Adrenal gland (tissue), 5 donors: ENCODE measurements around the gene CCDC74A.
"Not testable (repeated sequence)": the region's sequence is repeated elsewhere in the genome, so short reads cannot be mapped to it uniquely, and the experiment has no call there.

ENCODE experiments used
- CTCF ChIP-seq, 6 experiments: fragments of 450-650 bp in 4 of 6; fragments of 200-600 bp in 2 of 6; sonication (generic) in 1 of 6; IDR thresholded peaks; 1 replicate in 5 of 6; 2 replicates in 1 of 6; pipeline versions ENCODE4 v1.5.1 to v1.8.0; 2016 to 2021; ENCODE audit warnings: antibody characterized with exemption in 6 of 6, mild to moderate bottlenecking in 2 of 6, moderate library complexity in 1 of 6
- POLR2A ChIP-seq, 2 donors: fragments of 450-650 bp; IDR thresholded peaks; one replicate each; pipeline ENCODE4 v1.6.1; 2017; ENCODE audit warnings: antibody characterized with exemption in 2 of 2, mild to moderate bottlenecking in 2 of 2, moderate library complexity in 1 of 2
- donor health status: DM: no; HTN: no; CAD: no.

- peak in 2 of 6 experiments; percentile 12 to 14 for TF ChIP-seq CTCF (IDR thresholded peaks at IDR 0.05)
- not testable (repeated sequence) for TF ChIP-seq POLR2A (IDR thresholded peaks at IDR 0.05)
Observed at GRCh38 chr2:131516621-131517020, 11.1 kb upstream of the CCDC74A start.
